NCI-H524 (cell line): Measurements from ENCODE around the gene CELSR1.
A peak's percentile ranks its signal among the peaks of the same experiment; 100 is the strongest.

ENCODE experiments used
- DNase-seq, 2 experiments: peaks; one replicate each; lab custom pipeline; 2025; lab: John Stamatoyannopoulos, UW

CELSR1 gene

GRCh38 chr22:46376111-46376510 is 161.3 kb downstream of the CELSR1 start:
- no peak for DNase-seq

- no peak for DNase-seq
Observed at GRCh38 chr22:46374663-46375474, 162.6 kb downstream of the CELSR1 start.

- DNase-seq: no peak
Observed at GRCh38 chr22:46373921-46374662, 163.3 kb downstream of the CELSR1 start.

GRCh38 chr22:46373159-46373558 is 164.3 kb downstream of the CELSR1 start:
- no peak for DNase-seq

- no peak for DNase-seq
Observed at GRCh38 chr22:46372686-46373085, 164.7 kb downstream of the CELSR1 start.

GRCh38 chr22:46371623-46372226 is 165.7 kb downstream of the CELSR1 start:
- no peak for DNase-seq

- no peak for DNase-seq
Observed at GRCh38 chr22:46370584-46371291, 166.7 kb downstream of the CELSR1 start.

GRCh38 chr22:46369716-46370583 is 167.5 kb downstream of the CELSR1 start:
- no peak for DNase-seq

GRCh38 chr22:46368871-46369715 is 168.3 kb downstream of the CELSR1 start:
- DNase-seq: no peak

- DNase-seq: no peak
Observed at GRCh38 chr22:46368422-46368821, 169.0 kb downstream of the CELSR1 start.

GRCh38 chr22:46367707-46368191 is 169.7 kb downstream of the CELSR1 start:
- DNase-seq: peak; percentile 6 to 41

- no peak for DNase-seq
Observed at GRCh38 chr22:46366801-46367706, 170.4 kb downstream of the CELSR1 start.

- no peak for DNase-seq
Observed at GRCh38 chr22:46366327-46366731, 171.1 kb downstream of the CELSR1 start.

- DNase-seq: no peak
Observed at GRCh38 chr22:46365166-46365624, 172.2 kb downstream of the CELSR1 start.

- DNase-seq: no peak
Observed at GRCh38 chr22:46364341-46365165, 172.9 kb downstream of the CELSR1 start.

GRCh38 chr22:46363611-46364321 is 173.7 kb downstream of the CELSR1 start:
- no peak for DNase-seq

- no peak for DNase-seq
Observed at GRCh38 chr22:46362934-46363515, 174.4 kb downstream of the CELSR1 start.
